HepG2 (cell line): ENCODE measurements around the gene UNC5B. TPM values are rescaled to one million over a fixed set of nuclear protein-coding genes. Genes with fewer than 3 reads are reported as not detected.

Source experiments
- FIP1L1 ChIP-seq: fragments of 200-400 bp; formaldehyde crosslinking; IDR thresholded peaks from 2 replicates; pipeline ENCODE4 v1.6.1; 2018; ENCODE audit warnings: low read depth, mild to moderate bottlenecking, low read length, moderate library complexity, borderline replicate concordance; ENCODE audit not compliant: insufficient read depth
- KMT2A ChIP-seq: sonication (generic); formaldehyde crosslinking; IDR thresholded peaks from 2 replicates; pipeline ENCODE4 v1.4.0; 2020; ENCODE audit warnings: missing genetic modification reagents
- NR2C2 ChIP-seq: sonication (generic); formaldehyde crosslinking; IDR thresholded peaks from 2 replicates; pipeline ENCODE4 v1.4.0; 2020; ENCODE audit warnings: missing genetic modification reagents, mild to moderate bottlenecking, moderate library complexity, borderline replicate concordance
- SMAD1 ChIP-seq: sonication (generic); formaldehyde crosslinking; IDR thresholded peaks from 2 replicates; pipeline ENCODE4 v1.4.0; 2020; ENCODE audit warnings: missing genetic modification reagents, low read depth, mild to moderate bottlenecking, borderline replicate concordance
- TGIF2 ChIP-seq: IDR thresholded peaks from 2 replicates; pipeline ENCODE4 v1.6.1; 2016; ENCODE audit warnings: control low read depth, missing compliant biosample characterization
- polyA plus RNA-seq, 8 experiments: library from polyadenylated mRNA; depleted of rRNA in 3 of 8; stranded (reverse) in 7 of 8; unstranded in 1 of 8; fragments of >200 nt; fragmentation: Illumina TruSeq in 4 of 8; extraction: Trizol in 4 of 8; gene quantifications; 2 replicates each; pipeline versions ENCODE4 v1.2.1 to v1.2.3, GENCODE V29; 2011 to 2016; ENCODE audit warnings: low read depth in 4 of 8, missing spikeins in 1 of 8, mixed read lengths in 1 of 8; ENCODE audit not compliant: insufficient read depth in 1 of 8
- total RNA-seq, 5 experiments: library from RNA; depleted of rRNA; stranded (reverse); fragments of >200 nt; fragmentation: Illumina TruSeq; extraction: Trizol; gene quantifications; 2 replicates each; pipeline ENCODE4 v1.2.3, GENCODE V29; 2016; ENCODE audit warnings: low read depth in 1 of 5
- TF ChIP-seq, protein P1 (sequence below): sonication (generic); formaldehyde crosslinking; IDR thresholded peaks from 2 replicates; pipeline ENCODE4 v1.5.1; 2020; ENCODE audit warnings: mild to moderate bottlenecking, missing genetic modification reagents, borderline replicate concordance
- TF ChIP-seq, protein P2 (sequence below): sonication (generic); formaldehyde crosslinking; IDR thresholded peaks from 2 replicates; pipeline ENCODE4 v1.8.1; 2023; ENCODE audit warnings: mild to moderate bottlenecking, missing genetic modification reagents
- TF ChIP-seq, protein P3 (sequence below): sonication (generic); formaldehyde crosslinking; IDR thresholded peaks from 2 replicates; pipeline ENCODE4 v1.8.0; 2022; ENCODE audit warnings: mild to moderate bottlenecking, missing genetic modification reagents, borderline replicate concordance
- TF ChIP-seq, protein P4 (sequence below): sonication (generic); formaldehyde crosslinking; IDR thresholded peaks from 2 replicates; pipeline ENCODE4 v1.4.0; 2020; ENCODE audit warnings: missing genetic modification reagents, mild to moderate bottlenecking, borderline replicate concordance
- TF ChIP-seq, protein P5 (sequence below): IDR thresholded peaks from 2 replicates; pipeline ENCODE4 v1.6.1; 2012; ENCODE audit warnings: low read depth, low read length, improper control_type of control experiment
- TF ChIP-seq, protein P6 (sequence below): fragments of 450-650 bp; IDR thresholded peaks from 2 replicates; pipeline ENCODE4 v1.6.1; 2017; ENCODE audit warnings: mild to moderate bottlenecking

The UNC5B gene
- total and polyA plus RNA-seq, 2 of the 13 experiments (the other 11 are each of a cell fraction or from before 2014, with no cell fraction given), result 0.07 TPM

DNA sequence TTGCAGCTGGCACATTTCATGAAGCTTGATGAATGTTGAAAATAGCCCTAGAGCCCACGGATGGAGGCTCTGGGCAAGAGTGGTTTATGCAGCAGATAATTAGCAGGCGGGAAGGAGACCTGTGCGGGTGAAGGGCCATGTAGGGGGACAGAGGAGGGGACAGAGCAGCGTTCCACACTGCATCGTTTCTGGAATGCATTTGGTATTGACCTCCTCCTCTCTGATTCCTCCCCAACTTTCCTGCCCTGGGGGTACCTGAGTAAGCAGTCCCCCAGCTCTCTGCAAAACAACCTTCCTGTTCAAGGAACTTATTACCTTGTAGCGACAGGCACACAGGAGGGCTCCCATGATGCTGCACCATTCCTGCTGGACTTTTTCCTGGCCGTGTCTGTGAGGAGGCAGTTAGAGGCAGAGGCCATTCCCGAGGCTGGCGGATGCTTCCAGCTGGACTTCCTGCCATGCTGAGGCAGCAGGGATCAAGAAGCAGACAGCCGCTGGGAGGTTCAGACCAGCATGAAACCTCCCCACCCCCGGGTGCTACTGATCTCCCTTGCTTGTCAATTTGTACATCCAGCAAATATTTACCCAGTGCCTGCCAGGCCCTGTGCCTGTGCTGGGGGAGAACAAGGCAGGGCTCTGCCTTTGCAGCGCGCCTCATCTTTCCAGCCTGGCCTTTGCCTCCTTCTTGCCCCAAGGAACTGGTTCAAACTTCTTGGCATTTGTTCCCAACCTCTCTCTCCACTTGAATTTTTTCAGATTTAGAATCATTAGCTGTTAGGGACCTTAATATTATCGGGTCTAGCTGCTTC lies 135.4 kb downstream of the UNC5B start (continued):
- TF ChIP-seq, protein P1, sequence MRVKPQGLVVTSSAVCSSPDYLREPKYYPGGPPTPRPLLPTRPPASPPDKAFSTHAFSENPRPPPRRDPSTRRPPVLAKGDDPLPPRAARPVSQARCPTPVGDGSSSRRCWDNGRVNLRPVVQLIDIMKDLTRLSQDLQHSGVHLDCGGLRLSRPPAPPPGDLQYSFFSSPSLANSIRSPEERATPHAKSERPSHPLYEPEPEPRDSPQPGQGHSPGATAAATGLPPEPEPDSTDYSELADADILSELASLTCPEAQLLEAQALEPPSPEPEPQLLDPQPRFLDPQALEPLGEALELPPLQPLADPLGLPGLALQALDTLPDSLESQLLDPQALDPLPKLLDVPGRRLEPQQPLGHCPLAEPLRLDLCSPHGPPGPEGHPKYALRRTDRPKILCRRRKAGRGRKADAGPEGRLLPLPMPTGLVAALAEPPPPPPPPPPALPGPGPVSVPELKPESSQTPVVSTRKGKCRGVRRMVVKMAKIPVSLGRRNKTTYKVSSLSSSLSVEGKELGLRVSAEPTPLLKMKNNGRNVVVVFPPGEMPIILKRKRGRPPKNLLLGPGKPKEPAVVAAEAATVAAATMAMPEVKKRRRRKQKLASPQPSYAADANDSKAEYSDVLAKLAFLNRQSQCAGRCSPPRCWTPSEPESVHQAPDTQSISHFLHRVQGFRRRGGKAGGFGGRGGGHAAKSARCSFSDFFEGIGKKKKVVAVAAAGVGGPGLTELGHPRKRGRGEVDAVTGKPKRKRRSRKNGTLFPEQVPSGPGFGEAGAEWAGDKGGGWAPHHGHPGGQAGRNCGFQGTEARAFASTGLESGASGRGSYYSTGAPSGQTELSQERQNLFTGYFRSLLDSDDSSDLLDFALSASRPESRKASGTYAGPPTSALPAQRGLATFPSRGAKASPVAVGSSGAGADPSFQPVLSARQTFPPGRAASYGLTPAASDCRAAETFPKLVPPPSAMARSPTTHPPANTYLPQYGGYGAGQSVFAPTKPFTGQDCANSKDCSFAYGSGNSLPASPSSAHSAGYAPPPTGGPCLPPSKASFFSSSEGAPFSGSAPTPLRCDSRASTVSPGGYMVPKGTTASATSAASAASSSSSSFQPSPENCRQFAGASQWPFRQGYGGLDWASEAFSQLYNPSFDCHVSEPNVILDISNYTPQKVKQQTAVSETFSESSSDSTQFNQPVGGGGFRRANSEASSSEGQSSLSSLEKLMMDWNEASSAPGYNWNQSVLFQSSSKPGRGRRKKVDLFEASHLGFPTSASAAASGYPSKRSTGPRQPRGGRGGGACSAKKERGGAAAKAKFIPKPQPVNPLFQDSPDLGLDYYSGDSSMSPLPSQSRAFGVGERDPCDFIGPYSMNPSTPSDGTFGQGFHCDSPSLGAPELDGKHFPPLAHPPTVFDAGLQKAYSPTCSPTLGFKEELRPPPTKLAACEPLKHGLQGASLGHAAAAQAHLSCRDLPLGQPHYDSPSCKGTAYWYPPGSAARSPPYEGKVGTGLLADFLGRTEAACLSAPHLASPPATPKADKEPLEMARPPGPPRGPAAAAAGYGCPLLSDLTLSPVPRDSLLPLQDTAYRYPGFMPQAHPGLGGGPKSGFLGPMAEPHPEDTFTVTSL, result no peak
- TF ChIP-seq, protein P2, sequence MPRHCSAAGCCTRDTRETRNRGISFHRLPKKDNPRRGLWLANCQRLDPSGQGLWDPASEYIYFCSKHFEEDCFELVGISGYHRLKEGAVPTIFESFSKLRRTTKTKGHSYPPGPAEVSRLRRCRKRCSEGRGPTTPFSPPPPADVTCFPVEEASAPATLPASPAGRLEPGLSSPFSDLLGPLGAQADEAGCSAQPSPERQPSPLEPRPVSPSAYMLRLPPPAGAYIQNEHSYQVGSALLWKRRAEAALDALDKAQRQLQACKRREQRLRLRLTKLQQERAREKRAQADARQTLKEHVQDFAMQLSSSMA (CRISPR knock-in tag), result no peak
- TF ChIP-seq, protein P3, sequence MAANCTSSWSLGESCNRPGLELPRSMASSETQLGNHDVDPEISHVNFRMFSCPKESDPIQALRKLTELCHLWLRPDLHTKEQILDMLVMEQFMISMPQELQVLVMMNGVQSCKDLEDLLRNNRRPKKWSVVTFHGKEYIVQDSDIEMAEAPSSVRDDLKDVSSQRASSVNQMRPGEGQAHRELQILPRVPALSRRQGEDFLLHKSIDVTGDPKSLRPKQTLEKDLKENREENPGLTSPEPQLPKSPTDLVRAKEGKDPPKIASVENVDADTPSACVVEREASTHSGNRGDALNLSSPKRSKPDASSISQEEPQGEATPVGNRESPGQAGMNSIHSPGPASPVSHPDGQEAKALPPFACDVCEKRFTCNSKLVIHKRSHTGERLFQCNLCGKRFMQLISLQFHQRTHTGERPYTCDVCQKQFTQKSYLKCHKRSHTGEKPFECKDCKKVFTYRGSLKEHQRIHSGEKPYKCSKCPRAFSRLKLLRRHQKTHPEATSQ, result no peak
- TF ChIP-seq SMAD1 (CRISPR knock-in tag) (no peak), KMT2A (peak; percentile 58; the same call in 1 of the 2 replicates), NR2C2 (peak; percentile 31; the same call in 1 of the 2 replicates), TGIF2 (CRISPR knock-in tag) (0 out of 2 replicates have a peak, but pooled peaks have one; percentile 15), FIP1L1 (no peak)
- TF ChIP-seq, protein P4, sequence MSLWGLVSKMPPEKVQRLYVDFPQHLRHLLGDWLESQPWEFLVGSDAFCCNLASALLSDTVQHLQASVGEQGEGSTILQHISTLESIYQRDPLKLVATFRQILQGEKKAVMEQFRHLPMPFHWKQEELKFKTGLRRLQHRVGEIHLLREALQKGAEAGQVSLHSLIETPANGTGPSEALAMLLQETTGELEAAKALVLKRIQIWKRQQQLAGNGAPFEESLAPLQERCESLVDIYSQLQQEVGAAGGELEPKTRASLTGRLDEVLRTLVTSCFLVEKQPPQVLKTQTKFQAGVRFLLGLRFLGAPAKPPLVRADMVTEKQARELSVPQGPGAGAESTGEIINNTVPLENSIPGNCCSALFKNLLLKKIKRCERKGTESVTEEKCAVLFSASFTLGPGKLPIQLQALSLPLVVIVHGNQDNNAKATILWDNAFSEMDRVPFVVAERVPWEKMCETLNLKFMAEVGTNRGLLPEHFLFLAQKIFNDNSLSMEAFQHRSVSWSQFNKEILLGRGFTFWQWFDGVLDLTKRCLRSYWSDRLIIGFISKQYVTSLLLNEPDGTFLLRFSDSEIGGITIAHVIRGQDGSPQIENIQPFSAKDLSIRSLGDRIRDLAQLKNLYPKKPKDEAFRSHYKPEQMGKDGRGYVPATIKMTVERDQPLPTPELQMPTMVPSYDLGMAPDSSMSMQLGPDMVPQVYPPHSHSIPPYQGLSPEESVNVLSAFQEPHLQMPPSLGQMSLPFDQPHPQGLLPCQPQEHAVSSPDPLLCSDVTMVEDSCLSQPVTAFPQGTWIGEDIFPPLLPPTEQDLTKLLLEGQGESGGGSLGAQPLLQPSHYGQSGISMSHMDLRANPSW, result no peak
- TF ChIP-seq, protein P5, sequence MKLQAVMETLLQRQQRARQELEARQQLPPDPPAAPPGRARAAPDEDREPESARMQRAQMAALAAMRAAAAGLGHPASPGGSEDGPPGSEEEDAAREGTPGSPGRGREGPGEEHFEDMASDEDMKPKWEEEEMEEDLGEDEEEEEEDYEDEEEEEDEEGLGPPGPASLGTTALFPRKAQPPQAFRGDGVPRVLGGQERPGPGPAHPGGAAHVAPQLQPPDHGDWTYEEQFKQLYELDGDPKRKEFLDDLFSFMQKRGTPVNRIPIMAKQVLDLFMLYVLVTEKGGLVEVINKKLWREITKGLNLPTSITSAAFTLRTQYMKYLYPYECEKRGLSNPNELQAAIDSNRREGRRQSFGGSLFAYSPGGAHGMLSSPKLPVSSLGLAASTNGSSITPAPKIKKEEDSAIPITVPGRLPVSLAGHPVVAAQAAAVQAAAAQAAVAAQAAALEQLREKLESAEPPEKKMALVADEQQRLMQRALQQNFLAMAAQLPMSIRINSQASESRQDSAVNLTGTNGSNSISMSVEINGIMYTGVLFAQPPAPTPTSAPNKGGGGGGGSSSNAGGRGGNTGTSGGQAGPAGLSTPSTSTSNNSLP, result no peak
- TF ChIP-seq, protein P6, sequence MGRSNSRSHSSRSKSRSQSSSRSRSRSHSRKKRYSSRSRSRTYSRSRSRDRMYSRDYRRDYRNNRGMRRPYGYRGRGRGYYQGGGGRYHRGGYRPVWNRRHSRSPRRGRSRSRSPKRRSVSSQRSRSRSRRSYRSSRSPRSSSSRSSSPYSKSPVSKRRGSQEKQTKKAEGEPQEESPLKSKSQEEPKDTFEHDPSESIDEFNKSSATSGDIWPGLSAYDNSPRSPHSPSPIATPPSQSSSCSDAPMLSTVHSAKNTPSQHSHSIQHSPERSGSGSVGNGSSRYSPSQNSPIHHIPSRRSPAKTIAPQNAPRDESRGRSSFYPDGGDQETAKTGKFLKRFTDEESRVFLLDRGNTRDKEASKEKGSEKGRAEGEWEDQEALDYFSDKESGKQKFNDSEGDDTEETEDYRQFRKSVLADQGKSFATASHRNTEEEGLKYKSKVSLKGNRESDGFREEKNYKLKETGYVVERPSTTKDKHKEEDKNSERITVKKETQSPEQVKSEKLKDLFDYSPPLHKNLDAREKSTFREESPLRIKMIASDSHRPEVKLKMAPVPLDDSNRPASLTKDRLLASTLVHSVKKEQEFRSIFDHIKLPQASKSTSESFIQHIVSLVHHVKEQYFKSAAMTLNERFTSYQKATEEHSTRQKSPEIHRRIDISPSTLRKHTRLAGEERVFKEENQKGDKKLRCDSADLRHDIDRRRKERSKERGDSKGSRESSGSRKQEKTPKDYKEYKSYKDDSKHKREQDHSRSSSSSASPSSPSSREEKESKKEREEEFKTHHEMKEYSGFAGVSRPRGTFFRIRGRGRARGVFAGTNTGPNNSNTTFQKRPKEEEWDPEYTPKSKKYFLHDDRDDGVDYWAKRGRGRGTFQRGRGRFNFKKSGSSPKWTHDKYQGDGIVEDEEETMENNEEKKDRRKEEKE, result no peak
